H9 (cell line): ENCODE results near the gene TNIP1. TPM values are rescaled to one million over a fixed set of nuclear protein-coding genes. Genes with fewer than 3 reads are reported as not detected.

Experiments used
- DNase-seq: peaks from one replicate; pipeline ENCODE4 v3.0.0-alpha.2; 2017
- H2AFZ ChIP-seq: one replicate; pipeline ENCODE4 v1.6.1; 2013; ENCODE audit warnings: mild to moderate bottlenecking, low read length, control low read depth, moderate library complexity
- H2AK5ac ChIP-seq: 2 replicates; pipeline ENCODE4 v1.6.1; 2013; ENCODE audit warnings: low read length, control low read depth, mixed read lengths; ENCODE audit not compliant: insufficient read length
- H2BK120ac ChIP-seq: one replicate; pipeline ENCODE4 v1.6.1; 2013; ENCODE audit warnings: low read depth, mild to moderate bottlenecking, low read length, control low read depth, inconsistent platforms; ENCODE audit not compliant: poor library complexity, severe bottlenecking
- H2BK12ac ChIP-seq: 2 replicates; pipeline ENCODE4 v1.6.1; 2013; ENCODE audit warnings: low read length, control low read depth, mixed read lengths, low read depth; ENCODE audit not compliant: insufficient read length
- H2BK15ac ChIP-seq: 2 replicates; pipeline ENCODE4 v1.6.1; 2013; ENCODE audit warnings: low read depth, low read length, control low read depth
- H2BK20ac ChIP-seq: one replicate; pipeline ENCODE4 v1.6.1; 2013; ENCODE audit warnings: low read depth, mild to moderate bottlenecking, low read length, control low read depth, inconsistent platforms; ENCODE audit not compliant: poor library complexity, severe bottlenecking
- H2BK5ac ChIP-seq: 2 replicates; pipeline ENCODE4 v1.6.1; 2013; ENCODE audit warnings: low read length, control low read depth, mixed read lengths; ENCODE audit not compliant: insufficient read length
- H3K14ac ChIP-seq: 2 replicates; pipeline ENCODE4 v1.6.1; 2013; ENCODE audit warnings: low read length, control low read depth; ENCODE audit not compliant: insufficient read depth
- H3K18ac ChIP-seq: 2 replicates; pipeline ENCODE4 v1.6.1; 2013; ENCODE audit warnings: low read depth, mild to moderate bottlenecking, mixed read lengths, low read length, control low read depth; ENCODE audit not compliant: insufficient read length
- H3K23ac ChIP-seq: 2 replicates; pipeline ENCODE4 v1.6.1; 2013; ENCODE audit warnings: low read length, control low read depth, mixed read lengths, low read depth; ENCODE audit not compliant: insufficient read length
- H3K23me2 ChIP-seq: 2 replicates; pipeline ENCODE4 v1.6.1; 2013; ENCODE audit warnings: low read depth, mild to moderate bottlenecking, mixed read lengths, low read length, control low read depth; ENCODE audit not compliant: insufficient read length, poor library complexity, severe bottlenecking
- H3K27ac ChIP-seq: 2 replicates; pipeline ENCODE4 v1.5.1; 2013; ENCODE audit warnings: low read length, control low read depth, mixed read lengths, low read depth; ENCODE audit not compliant: insufficient read length
- H3K27me3 ChIP-seq: 2 replicates; pipeline ENCODE4 v1.6.1; 2013; ENCODE audit warnings: low read length, control low read depth, inconsistent platforms; ENCODE audit not compliant: insufficient read depth
- H3K4ac ChIP-seq: 2 replicates; pipeline ENCODE4 v1.6.1; 2013; ENCODE audit warnings: low read depth, mild to moderate bottlenecking, control low read depth, inconsistent platforms, low read length, moderate library complexity
- H3K4me1 ChIP-seq: 2 replicates; pipeline ENCODE4 v1.6.1; 2013; ENCODE audit warnings: low read length, control low read depth, inconsistent platforms; ENCODE audit not compliant: insufficient read depth
- H3K4me2 ChIP-seq: 2 replicates; pipeline ENCODE4 v1.6.1; 2013; ENCODE audit warnings: low read length, control low read depth, mixed read lengths; ENCODE audit not compliant: insufficient read length, insufficient read depth
- H3K56ac ChIP-seq: 2 replicates; pipeline ENCODE4 v1.6.1; 2013; ENCODE audit warnings: low read depth, mild to moderate bottlenecking, mixed read lengths, low read length, control low read depth; ENCODE audit not compliant: insufficient read length
- H3K79me1 ChIP-seq: 2 replicates; pipeline ENCODE4 v1.6.1; 2013; ENCODE audit warnings: low read depth, mild to moderate bottlenecking, moderate library complexity, low read length, control low read depth, inconsistent platforms; ENCODE audit not compliant: insufficient read depth, poor library complexity, severe bottlenecking
- H3K79me2 ChIP-seq: 2 replicates; pipeline ENCODE4 v1.6.1; 2013; ENCODE audit warnings: low read length, control low read depth, inconsistent platforms; ENCODE audit not compliant: insufficient read depth
- H3K9ac ChIP-seq: 2 replicates; pipeline ENCODE4 v1.6.1; 2013; ENCODE audit warnings: low read length, control low read depth, mixed read lengths; ENCODE audit not compliant: insufficient read length; ENCODE audit errors: extremely low read depth
- H3K9me3 ChIP-seq: one replicate; pipeline ENCODE4 v1.6.1; 2013; ENCODE audit warnings: low read depth, low read length, inconsistent platforms; ENCODE audit not compliant: control insufficient read depth
- H3T11ph ChIP-seq: one replicate; pipeline ENCODE4 v1.6.1; 2013; ENCODE audit warnings: mild to moderate bottlenecking, low read length, control low read depth, inconsistent platforms
- H4K20me1 ChIP-seq: one replicate; pipeline ENCODE4 v1.6.1; 2013; ENCODE audit not compliant: control insufficient read depth, insufficient read length, insufficient read depth
- H4K5ac ChIP-seq: 2 replicates; pipeline ENCODE4 v1.6.1; 2013; ENCODE audit warnings: low read depth, mild to moderate bottlenecking, mixed read lengths, low read length, control low read depth; ENCODE audit not compliant: insufficient read length
- H4K8ac ChIP-seq: replicated peaks from 2 replicates; pipeline ENCODE4 v1.6.1; 2013; ENCODE audit warnings: low read length, control low read depth, mixed read lengths, low read depth; ENCODE audit not compliant: insufficient read length
- H4K91ac ChIP-seq: 2 replicates; pipeline ENCODE4 v1.6.1; 2013; ENCODE audit warnings: low read depth, mild to moderate bottlenecking, moderate library complexity, mixed read lengths, low read length, control low read depth; ENCODE audit not compliant: insufficient read length
- H3K27ac Mint-ChIP-seq, 3 experiments: 2 replicates in 2 of 3; 3 replicates in 1 of 3; pipeline ENCODE4 v1.8.0; 2020 to 2021; ENCODE audit warnings: mixed read lengths in 3 of 3, mild to moderate bottlenecking in 1 of 3, moderate library complexity in 1 of 3
- H3K27me3 Mint-ChIP-seq: 2 replicates; pipeline ENCODE4 v1.8.0; 2021; ENCODE audit warnings: low read depth, mild to moderate bottlenecking, moderate library complexity, mixed read lengths
- H3K36me3 Mint-ChIP-seq, 3 experiments: 2 replicates in 2 of 3; 3 replicates in 1 of 3; pipeline ENCODE4 v1.8.0; 2020 to 2021; ENCODE audit warnings: low read depth in 3 of 3, mixed read lengths in 3 of 3; ENCODE audit not compliant: insufficient read depth in 1 of 3
- H3K4me1 Mint-ChIP-seq, 2 experiments: 2 replicates each; pipeline ENCODE4 v1.8.0; 2020; ENCODE audit warnings: mixed read lengths in 2 of 2
- H3K4me3 Mint-ChIP-seq, 2 experiments: 2 replicates in 1 of 2; 3 replicates in 1 of 2; pipeline ENCODE4 v1.8.0; 2020 to 2021; ENCODE audit warnings: mild to moderate bottlenecking in 2 of 2, mixed read lengths in 2 of 2, moderate library complexity in 1 of 2
- H3K9me3 Mint-ChIP-seq, 2 experiments: 2 replicates in 1 of 2; 3 replicates in 1 of 2; pipeline ENCODE4 v1.8.0; 2020; ENCODE audit warnings: mild to moderate bottlenecking in 2 of 2, mixed read lengths in 2 of 2, moderate library complexity in 1 of 2
- WGBS: extraction: QIAGEN DNeasy Blood & Tissue Kit; methylation state at CpG from one replicate; pipeline ENCODE4 v1.1.7; 2013; ENCODE audit warnings: missing lambda C conversion rate, low lambda C conversion rate, mixed read lengths; ENCODE audit not compliant: insufficient read length; ENCODE audit errors: extremely low coverage; 5-methylcytosine and 5-hydroxymethylcytosine counted together
- total RNA-seq: library from RNA; stranded (reverse); gene quantifications from 2 replicates; pipeline ENCODE4 v1.2.1, GENCODE V29; 2021
- TF ChIP-seq, protein P1 (sequence below): fragments of 200-600 bp; sonication (generic); conservative IDR thresholded peaks from 3 replicates; pipeline ENCODE4 v1.8.0; 2021; ENCODE audit warnings: antibody characterized with exemption, mild to moderate bottlenecking

TNIP1 gene
- total RNA-seq, 1 experiment from 2014 or later, result 40.8 TPM

DNA sequence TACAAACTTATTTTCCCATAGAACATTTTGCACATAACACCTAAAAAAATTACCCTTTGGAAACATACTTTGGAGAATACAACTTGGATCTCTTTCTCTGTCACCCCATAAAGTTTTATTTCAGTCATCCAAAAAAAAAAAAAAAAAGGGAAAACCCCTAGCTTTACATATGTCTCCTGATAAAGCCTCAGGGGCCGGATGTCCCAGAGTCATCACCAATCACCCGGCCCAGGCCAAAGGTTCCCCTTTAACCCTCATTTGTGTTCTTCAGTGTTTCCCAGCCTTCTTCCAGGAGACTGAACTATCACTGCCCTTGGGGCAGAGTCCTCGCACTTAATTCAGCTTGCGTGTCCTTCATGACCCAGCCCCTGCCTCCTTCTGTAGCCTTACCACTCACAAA lies 48.0 kb upstream of the TNIP1 start:
- WGBS, result no CpG with 5 or more reads among the region's 4 CpGs
- Histone ChIP-seq H3K79me1 (no peaks in the 10 kb centered on the region), H2AK5ac (no peak overlapping the region), H3K9ac (no peak overlapping the region), H3T11ph (no peak overlapping the region), H4K5ac (no peak overlapping the region), H2BK5ac (no peak overlapping the region), H4K20me1 (peaks cover 2% of the 10 kb centered on the region), H3K18ac (no peak overlapping the region), H2BK20ac (no peak overlapping the region), H3K27me3 (no peaks in the 10 kb centered on the region), H3K4me1 (no peaks in the 10 kb centered on the region; the same call in 1 of the 2 replicates), H3K56ac (no peak overlapping the region), H4K8ac (no peak overlapping the region), H3K4me2 (no peak overlapping the region), H3K23me2 (no peaks in the 10 kb centered on the region), H2BK15ac (no peak overlapping the region), H3K4ac (no peak overlapping the region), H2AFZ (no peak overlapping the region), H3K79me2 (no peaks in the 10 kb centered on the region), H3K14ac (no peak overlapping the region), H3K9me3 (no peaks in the 10 kb centered on the region), H3K23ac (no peak overlapping the region), H2BK12ac (no peak overlapping the region), H2BK120ac (no peak overlapping the region), H3K27ac (no peak overlapping the region), H4K91ac (no peak overlapping the region)
- H3K9me3 Mint-ChIP-seq, result no peaks in the 10 kb centered on the region
- peaks cover 19 to 71% (median 55%) of the 10 kb centered on the region in 3 experiments; a peak in 6 of 7 replicates for H3K36me3 Mint-ChIP-seq
- no peak for DNase-seq
- H3K27ac Mint-ChIP-seq, result 0 out of 7 replicates have a peak overlapping the region, but pooled peaks of 1 of the 3 experiments have one; percentile 32
- no peaks in the 10 kb centered on the region for H3K27me3 Mint-ChIP-seq
- no peak overlapping the region for H3K4me3 Mint-ChIP-seq
- TF ChIP-seq, protein P1, sequence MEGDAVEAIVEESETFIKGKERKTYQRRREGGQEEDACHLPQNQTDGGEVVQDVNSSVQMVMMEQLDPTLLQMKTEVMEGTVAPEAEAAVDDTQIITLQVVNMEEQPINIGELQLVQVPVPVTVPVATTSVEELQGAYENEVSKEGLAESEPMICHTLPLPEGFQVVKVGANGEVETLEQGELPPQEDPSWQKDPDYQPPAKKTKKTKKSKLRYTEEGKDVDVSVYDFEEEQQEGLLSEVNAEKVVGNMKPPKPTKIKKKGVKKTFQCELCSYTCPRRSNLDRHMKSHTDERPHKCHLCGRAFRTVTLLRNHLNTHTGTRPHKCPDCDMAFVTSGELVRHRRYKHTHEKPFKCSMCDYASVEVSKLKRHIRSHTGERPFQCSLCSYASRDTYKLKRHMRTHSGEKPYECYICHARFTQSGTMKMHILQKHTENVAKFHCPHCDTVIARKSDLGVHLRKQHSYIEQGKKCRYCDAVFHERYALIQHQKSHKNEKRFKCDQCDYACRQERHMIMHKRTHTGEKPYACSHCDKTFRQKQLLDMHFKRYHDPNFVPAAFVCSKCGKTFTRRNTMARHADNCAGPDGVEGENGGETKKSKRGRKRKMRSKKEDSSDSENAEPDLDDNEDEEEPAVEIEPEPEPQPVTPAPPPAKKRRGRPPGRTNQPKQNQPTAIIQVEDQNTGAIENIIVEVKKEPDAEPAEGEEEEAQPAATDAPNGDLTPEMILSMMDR, result no peak
- H3K4me1 Mint-ChIP-seq, result peaks cover 10 to 13% of the 10 kb centered on the region in 2 experiments
